Sigmoid colon (tissue), 7 donors: ENCODE measurements around the gene ANAPC4. TPM values are rescaled to one million over a fixed set of nuclear protein-coding genes. Genes with fewer than 3 reads are reported as not detected.

Experiments used
- DNase-seq: peaks from one replicate; pipeline ENCODE4 v3.0.0-alpha.2; 2019
- H3K27ac ChIP-seq, 4 donors: fragments of 200-600 bp; sonication (generic); one replicate each; pipeline ENCODE4 v1.5.1; 2016 to 2019; ENCODE audit warnings: mild to moderate bottlenecking in 1 of 4
- H3K27me3 ChIP-seq, 3 donors: fragments of 200-600 bp; sonication (generic); one replicate each; pipeline ENCODE4 v1.5.1; 2019; ENCODE audit warnings: mild to moderate bottlenecking in 1 of 3
- H3K36me3 ChIP-seq, 4 donors: fragments of 200-600 bp; sonication (generic); one replicate each; pipeline ENCODE4 v1.5.1; 2016 to 2019
- H3K4me1 ChIP-seq, 4 donors: fragments of 200-600 bp; sonication (generic); one replicate each; pipeline ENCODE4 v1.5.1; 2017 to 2019
- H3K4me3 ChIP-seq, 4 donors: fragments of 200-600 bp; sonication (generic); one replicate each; pipeline ENCODE4 v1.5.1; 2017 to 2019; ENCODE audit warnings: mild to moderate bottlenecking in 2 of 4, moderate library complexity in 1 of 4
- H3K9me3 ChIP-seq, 4 donors: fragments of 200-600 bp in 3 of 4; sonication (generic) in 3 of 4; one replicate each; pipeline versions ENCODE4 v1.5.1 to v1.6.1; 2013 to 2019
- EP300 ChIP-seq, 4 donors: sonication (generic); formaldehyde crosslinking; IDR thresholded peaks; one replicate each; pipeline ENCODE4 v1.6.1; 2017; ENCODE audit warnings: antibody characterized with exemption in 4 of 4
- POLR2A ChIP-seq, 2 donors: fragments of 450-650 bp; IDR thresholded peaks; one replicate each; pipeline ENCODE4 v1.6.1; 2016; ENCODE audit warnings: antibody characterized with exemption in 2 of 2, mild to moderate bottlenecking in 2 of 2, moderate library complexity in 2 of 2
- POLR2AphosphoS5 ChIP-seq, 4 donors: sonication (generic); formaldehyde crosslinking; IDR thresholded peaks; one replicate each; pipeline ENCODE4 v1.6.1; 2017; ENCODE audit warnings: antibody characterized with exemption in 4 of 4
- WGBS, 2 donors: extraction: QIAGEN DNeasy Blood & Tissue Kit; methylation state at CpG; one replicate each; pipeline ENCODE4 v1.1.7; 2013; 5-methylcytosine and 5-hydroxymethylcytosine counted together
- intact Hi-C: fragments of 100-400 bp; cut with DNase I; formaldehyde crosslinking; loops from one replicate; pipeline ENCODE4 v1.15.1; 2023
- polyA plus RNA-seq, 3 donors: library from polyadenylated mRNA; stranded (reverse); fragments of 200-250 nt; gene quantifications; one replicate each; pipeline ENCODE4 v1.2.3, GENCODE V29; 2013
- total RNA-seq, 4 donors: library from RNA; depleted of rRNA; stranded (reverse); fragments of >200 nt; gene quantifications; one replicate each; pipeline ENCODE4 v1.1.0, GENCODE V29; 2016
- TF ChIP-seq, protein P1 (sequence below), 4 experiments: fragments of 450-650 bp in 3 of 4; fragments of 200-600 bp in 1 of 4; IDR thresholded peaks; one replicate each; pipeline ENCODE4 v1.5.1; 2016 to 2019; ENCODE audit warnings: antibody characterized with exemption in 4 of 4, mild to moderate bottlenecking in 3 of 4, moderate library complexity in 2 of 4
- donor health status: healthy with polysubstance abuse.
- donor health status: Bipolar disorder and iron deficiency.
- donor health status: healthy.

The ANAPC4 gene
- total and polyA plus RNA-seq, 7 donors = 8.8 to 75.1 (median 31.4) TPM

DNA sequence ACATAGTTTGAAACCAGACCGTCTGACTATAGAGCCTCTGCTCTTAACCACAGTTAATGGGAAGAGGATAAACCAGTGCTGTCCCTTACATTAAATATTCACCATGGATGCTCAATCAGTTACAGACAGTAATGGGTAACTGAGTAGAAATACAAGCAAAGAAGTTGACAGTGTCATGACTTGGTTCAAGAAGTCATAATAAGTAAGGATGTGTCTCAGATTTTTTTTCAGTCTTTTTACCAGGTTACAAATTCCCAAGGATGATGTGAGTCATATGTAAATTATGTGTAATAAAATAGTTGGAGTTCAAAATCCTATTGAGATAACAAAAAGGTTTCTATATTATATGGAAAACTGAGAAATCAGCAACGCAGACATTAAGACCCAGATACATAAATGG lies 33.4 kb upstream of the ANAPC4 start:
- Histone ChIP-seq H3K4me1 (peaks cover 0 to 3% (median under 1%) of the 10 kb centered on the region in 4 donors), H3K9me3 (no peaks in the 10 kb centered on the region)
- TF ChIP-seq POLR2A (IDR thresholded peaks at IDR 0.05) = no peak
- TF ChIP-seq POLR2AphosphoS5 (IDR thresholded peaks at IDR 0.05) = no peak

DNA sequence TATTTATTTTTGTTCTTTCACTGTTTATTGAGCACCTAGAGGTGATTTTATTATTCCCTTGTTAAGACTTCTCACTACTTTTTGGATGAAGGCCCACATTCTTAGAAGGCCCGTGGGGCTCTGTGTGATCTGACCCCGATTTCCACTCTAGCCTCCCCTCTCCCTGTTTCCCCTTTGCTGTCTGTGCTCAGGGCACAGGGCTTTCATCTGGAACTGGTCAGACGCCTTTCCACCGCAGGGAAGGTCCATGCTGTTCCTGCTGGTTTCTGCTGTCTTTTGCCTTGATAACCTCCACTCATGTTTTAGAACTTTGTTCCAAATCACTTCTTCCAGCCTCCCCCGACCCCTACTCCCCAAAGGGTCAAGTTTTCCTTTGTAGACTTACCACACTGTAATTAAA lies 31.3 kb upstream of the ANAPC4 start:
- no peak overlapping the region for H3K27ac ChIP-seq
- peaks cover 0 to 14% (median 6%) of the 10 kb centered on the region in 4 donors for H3K4me1 ChIP-seq
- no peaks in the 10 kb centered on the region for H3K36me3 ChIP-seq
- no peaks in the 10 kb centered on the region for H3K9me3 ChIP-seq
- TF ChIP-seq POLR2A (IDR thresholded peaks at IDR 0.05) (no peak), EP300 (IDR thresholded peaks at IDR 0.05) (no peak), POLR2AphosphoS5 (IDR thresholded peaks at IDR 0.05) (no peak)
- TF ChIP-seq, protein P1, sequence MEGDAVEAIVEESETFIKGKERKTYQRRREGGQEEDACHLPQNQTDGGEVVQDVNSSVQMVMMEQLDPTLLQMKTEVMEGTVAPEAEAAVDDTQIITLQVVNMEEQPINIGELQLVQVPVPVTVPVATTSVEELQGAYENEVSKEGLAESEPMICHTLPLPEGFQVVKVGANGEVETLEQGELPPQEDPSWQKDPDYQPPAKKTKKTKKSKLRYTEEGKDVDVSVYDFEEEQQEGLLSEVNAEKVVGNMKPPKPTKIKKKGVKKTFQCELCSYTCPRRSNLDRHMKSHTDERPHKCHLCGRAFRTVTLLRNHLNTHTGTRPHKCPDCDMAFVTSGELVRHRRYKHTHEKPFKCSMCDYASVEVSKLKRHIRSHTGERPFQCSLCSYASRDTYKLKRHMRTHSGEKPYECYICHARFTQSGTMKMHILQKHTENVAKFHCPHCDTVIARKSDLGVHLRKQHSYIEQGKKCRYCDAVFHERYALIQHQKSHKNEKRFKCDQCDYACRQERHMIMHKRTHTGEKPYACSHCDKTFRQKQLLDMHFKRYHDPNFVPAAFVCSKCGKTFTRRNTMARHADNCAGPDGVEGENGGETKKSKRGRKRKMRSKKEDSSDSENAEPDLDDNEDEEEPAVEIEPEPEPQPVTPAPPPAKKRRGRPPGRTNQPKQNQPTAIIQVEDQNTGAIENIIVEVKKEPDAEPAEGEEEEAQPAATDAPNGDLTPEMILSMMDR (IDR thresholded peaks at IDR 0.05) = no peak
- H3K27me3 ChIP-seq = no peaks in the 10 kb centered on the region
- 83% methylated on average over 5 of the region's 5 CpGs for whole genome bisulfite sequencing, 2 donors
- no peak for DNase-seq
- intact Hi-C loops = no loop called here
- H3K4me3 ChIP-seq = no peak overlapping the region

More for the DNA sequence above, 33.4 kb upstream of the ANAPC4 start:
- Histone ChIP-seq H3K36me3 (no peaks in the 10 kb centered on the region), H3K27me3 (no peaks in the 10 kb centered on the region), H3K27ac (no peak overlapping the region), H3K4me3 (no peak overlapping the region)
- WGBS, 2 donors = 96% methylated on average over 2 of the region's 2 CpGs
- DNase-seq = no peak
- intact Hi-C loops = no loop called here

DNA sequence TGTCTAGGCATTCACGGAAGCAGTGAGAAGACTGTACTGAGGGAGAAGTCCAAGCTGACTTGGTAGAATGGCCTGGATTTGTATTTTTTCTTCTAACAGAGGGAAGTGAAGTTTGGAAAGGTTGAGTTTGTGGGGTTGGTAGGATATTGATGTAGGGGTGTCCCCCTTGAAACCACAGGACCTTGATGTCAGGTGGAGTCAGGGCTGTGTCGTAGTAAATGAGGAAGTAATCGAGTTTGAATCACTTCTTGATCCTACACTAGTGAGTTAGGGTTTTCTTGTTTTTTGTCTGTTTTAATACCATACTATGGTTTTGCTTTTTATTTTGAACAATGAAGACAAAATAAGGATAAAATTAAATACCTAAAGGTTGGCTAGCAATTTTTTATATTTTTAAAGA lies 30.1 kb upstream of the ANAPC4 start:
- Histone ChIP-seq H3K9me3 (no peaks in the 10 kb centered on the region), H3K36me3 (no peaks in the 10 kb centered on the region), H3K27ac (no peak overlapping the region), H3K4me1 (peaks cover 0 to 14% (median 6%) of the 10 kb centered on the region in 4 donors), H3K4me3 (no peak overlapping the region), H3K27me3 (no peaks in the 10 kb centered on the region)
- intact Hi-C loops = no loop called here
- WGBS, 2 donors = 71 to 87% methylated on average over 3 of the region's 3 CpGs
- no peak for TF ChIP-seq POLR2A (IDR thresholded peaks at IDR 0.05)
- TF ChIP-seq, protein P1 (IDR thresholded peaks at IDR 0.05) = no peak
- TF ChIP-seq POLR2AphosphoS5 (IDR thresholded peaks at IDR 0.05) = no peak
- no peak for TF ChIP-seq EP300 (IDR thresholded peaks at IDR 0.05)
- DNase-seq = no peak

DNA sequence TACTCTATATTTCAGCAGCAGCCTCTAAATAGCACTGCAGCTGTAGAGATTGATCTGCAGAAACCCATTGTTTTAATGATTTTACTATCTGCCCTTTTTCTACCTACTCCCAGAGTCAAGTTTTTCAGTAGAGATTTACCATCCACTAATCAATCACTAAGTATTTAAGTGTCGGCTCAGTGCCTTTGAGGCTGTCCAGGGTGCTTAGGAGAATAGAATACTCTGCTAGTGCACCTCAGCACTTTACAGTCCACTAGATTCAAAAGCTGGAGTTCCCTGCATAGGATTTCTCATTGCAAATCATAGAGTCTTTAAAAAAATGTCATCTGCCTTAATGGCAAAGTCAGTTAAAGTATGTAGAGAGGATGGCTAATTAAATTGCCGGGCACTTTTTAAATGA lies 29.6 kb upstream of the ANAPC4 start:
- H3K4me3 ChIP-seq = no peak overlapping the region
- no peak for DNase-seq
- intact Hi-C loops = no loop called here
- peaks cover 0 to 14% (median 6%) of the 10 kb centered on the region in 4 donors for H3K4me1 ChIP-seq
- H3K27me3 ChIP-seq = no peaks in the 10 kb centered on the region
- H3K9me3 ChIP-seq = no peaks in the 10 kb centered on the region
- no peak for TF ChIP-seq POLR2AphosphoS5 (IDR thresholded peaks at IDR 0.05)
- no peak for TF ChIP-seq EP300 (IDR thresholded peaks at IDR 0.05)
- no peak for TF ChIP-seq POLR2A (IDR thresholded peaks at IDR 0.05)
- TF ChIP-seq, protein P1 (IDR thresholded peaks at IDR 0.05) = no peak
- H3K27ac ChIP-seq = no peak overlapping the region
- WGBS, 2 donors = 90 to 93% methylated on average over 2 of the region's 2 CpGs
- no peaks in the 10 kb centered on the region for H3K36me3 ChIP-seq

DNA sequence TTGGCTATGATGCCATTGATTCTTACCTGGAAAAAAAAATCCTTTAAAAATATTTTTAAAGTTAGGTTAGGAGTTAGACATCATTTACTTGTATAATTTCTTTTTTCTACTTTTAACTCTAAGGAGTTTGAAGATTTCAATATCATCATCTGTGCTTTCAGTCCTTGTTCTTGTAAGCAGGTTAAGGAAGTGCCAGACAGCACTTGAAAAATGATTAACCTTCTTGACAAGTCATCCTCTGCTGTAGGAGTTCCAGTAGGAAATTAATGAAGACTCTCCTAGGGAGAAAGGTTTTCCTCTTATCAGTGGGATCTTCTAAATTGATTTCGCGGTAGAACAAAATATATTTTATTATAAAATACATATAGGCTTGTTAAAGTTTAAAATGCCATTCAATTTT lies 29.1 kb upstream of the ANAPC4 start:
- Histone ChIP-seq H3K27me3 (no peaks in the 10 kb centered on the region), H3K4me1 (peaks cover 0 to 14% (median 6%) of the 10 kb centered on the region in 4 donors), H3K4me3 (no peak overlapping the region), H3K9me3 (no peaks in the 10 kb centered on the region), H3K27ac (no peak overlapping the region), H3K36me3 (peaks cover 0 to 3% (median 0%) of the 10 kb centered on the region in 4 donors)
- DNase-seq = no peak
- intact Hi-C loops = no loop called here
- WGBS, 2 donors = 71 to 74% methylated on average over 2 of the region's 2 CpGs
- TF ChIP-seq EP300 (IDR thresholded peaks at IDR 0.05) = no peak
- no peak for TF ChIP-seq POLR2AphosphoS5 (IDR thresholded peaks at IDR 0.05)
- TF ChIP-seq POLR2A (IDR thresholded peaks at IDR 0.05) = no peak
- TF ChIP-seq, protein P1 (IDR thresholded peaks at IDR 0.05) = no peak
